ENCODE data around the gene ZNF384. TPM values are rescaled to one million over a fixed set of nuclear protein-coding genes. Genes with fewer than 3 reads are reported as not detected.
A peak's percentile ranks its signal among the peaks of the same experiment; 100 is the strongest.
"Not testable (repeated sequence)": the region's sequence is repeated elsewhere in the genome, so short reads cannot be mapped to it uniquely, and the experiment has no call there.

ZNF384 gene
- 10 to 100 TPM; 79.4 to 98.5 (median 86.1) TPM for polyA plus RNA-seq (ENCODE audit: insufficient read depth in 1 of 5, insufficient read length in 5 of 5, low replicate concordance in 1 of 5)
- long read RNA-seq, donor 1, partial matches to known transcripts = 2,894 of 3,659 reads
- long read RNA-seq, donor 1, other reads (novel, unspliced or antisense) = 753 of 3,659 reads
- long read RNA-seq, donor 2, partial matches to known transcripts = 149 of 153 reads
- long read RNA-seq, donor 2, other reads (novel, unspliced or antisense) = 0 of 153 reads
- long read RNA-seq, donor 3, partial matches to known transcripts = 6 of 11 reads
- long read RNA-seq, donor 3, other reads (novel, unspliced or antisense) = 0 of 11 reads
- long read RNA-seq, donor 4, partial matches to known transcripts = 1,602 of 1,689 reads
- long read RNA-seq, donor 4, other reads (novel, unspliced or antisense) = 80 of 1,689 reads
- long read RNA-seq, donor 5, transcript ZNF384-208 (4 exons, 594 nt) = minor isoform, 6 of 2,523 reads
- long read RNA-seq, donor 5, transcript ZNF384-213 (2 exons, 797 nt) = major isoform, 7 of 2,523 reads
- long read RNA-seq, donor 5, partial matches to known transcripts = 2,381 of 2,523 reads
- long read RNA-seq, donor 5, other reads (novel, unspliced or antisense) = 126 of 2,523 reads
- long read RNA-seq, donor 6, partial matches to known transcripts = 5 of 12 reads
- long read RNA-seq, donor 6, other reads (novel, unspliced or antisense) = 0 of 12 reads
- long read RNA-seq, donor 7, partial matches to known transcripts = 5 of 11 reads
- long read RNA-seq, donor 7, other reads (novel, unspliced or antisense) = 0 of 11 reads
- long read RNA-seq, donor 8, partial matches to known transcripts = 0 of 2 reads
- long read RNA-seq, donor 8, other reads (novel, unspliced or antisense) = 0 of 2 reads

DNA sequence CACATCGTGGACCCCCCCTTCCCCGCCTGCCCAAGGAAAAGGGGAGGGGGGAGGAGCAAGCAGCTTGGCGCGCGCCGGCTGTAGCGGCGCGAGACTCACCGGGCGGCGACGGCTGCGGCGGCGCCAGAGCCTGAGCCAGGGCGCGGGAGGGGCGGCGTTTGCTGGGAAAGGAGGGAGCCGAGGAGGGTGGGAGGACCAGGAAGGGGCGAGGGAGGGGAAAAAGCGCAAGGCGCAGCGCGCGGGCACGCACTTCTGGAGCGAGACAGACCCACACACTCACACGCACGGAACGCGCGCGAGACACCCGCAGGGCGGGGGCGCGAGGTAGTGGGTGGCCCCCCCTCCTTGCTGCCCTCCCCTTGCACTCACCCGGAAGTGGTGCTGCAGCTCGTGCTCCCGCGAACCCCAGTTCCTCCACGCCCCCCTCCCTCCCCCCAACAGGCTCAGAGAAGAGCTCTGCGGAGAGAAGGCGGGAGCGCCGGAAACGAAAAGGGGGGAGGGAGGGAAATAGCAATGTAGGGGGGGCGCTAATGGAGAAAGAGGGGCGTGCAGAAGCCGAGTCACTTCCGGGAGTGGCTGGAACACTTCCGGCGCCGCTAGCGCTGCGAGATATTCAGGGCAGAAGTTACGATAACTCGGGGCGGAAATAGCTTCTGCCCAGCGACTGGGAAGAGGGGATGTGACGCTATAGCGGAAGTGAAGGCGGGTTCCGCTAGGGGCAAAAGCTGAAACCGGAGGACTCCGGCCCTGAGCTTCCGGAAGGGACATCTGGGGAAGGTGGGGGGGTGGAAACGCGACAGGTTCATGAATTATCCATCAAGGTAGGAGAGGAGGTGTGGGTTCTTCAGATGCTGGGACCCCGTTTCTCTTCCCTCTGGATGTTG is at the start of gene ZNF384:
Gene ZNF384 (minus strand): TSS at position 377 of the 884 bp plus-strand sequence. CDS start 9,855 bp downstream, outside the sequence.
- DNase-seq = peak; percentile 98 to 99

DNA sequence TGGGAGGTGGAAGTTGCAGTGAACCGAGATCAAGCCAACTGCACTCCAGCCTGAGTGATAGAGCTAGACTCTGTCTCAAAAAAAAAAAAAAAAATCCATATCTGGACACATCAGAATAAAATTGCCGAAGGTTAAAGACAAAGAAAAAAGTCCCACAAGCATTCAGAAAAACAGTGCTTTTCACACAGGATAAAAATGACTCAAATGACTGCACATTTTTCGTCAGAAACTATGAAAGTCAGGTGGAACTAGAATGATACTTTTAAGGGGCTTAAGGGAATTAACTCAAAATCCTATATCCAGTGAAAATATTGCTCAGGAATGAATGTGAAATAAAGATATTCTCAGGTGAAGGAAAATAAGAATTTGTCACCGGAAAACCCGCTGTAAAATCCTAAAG is 47.6 kb upstream of the ZNF384 start:
- DNase-seq = no peak

DNA sequence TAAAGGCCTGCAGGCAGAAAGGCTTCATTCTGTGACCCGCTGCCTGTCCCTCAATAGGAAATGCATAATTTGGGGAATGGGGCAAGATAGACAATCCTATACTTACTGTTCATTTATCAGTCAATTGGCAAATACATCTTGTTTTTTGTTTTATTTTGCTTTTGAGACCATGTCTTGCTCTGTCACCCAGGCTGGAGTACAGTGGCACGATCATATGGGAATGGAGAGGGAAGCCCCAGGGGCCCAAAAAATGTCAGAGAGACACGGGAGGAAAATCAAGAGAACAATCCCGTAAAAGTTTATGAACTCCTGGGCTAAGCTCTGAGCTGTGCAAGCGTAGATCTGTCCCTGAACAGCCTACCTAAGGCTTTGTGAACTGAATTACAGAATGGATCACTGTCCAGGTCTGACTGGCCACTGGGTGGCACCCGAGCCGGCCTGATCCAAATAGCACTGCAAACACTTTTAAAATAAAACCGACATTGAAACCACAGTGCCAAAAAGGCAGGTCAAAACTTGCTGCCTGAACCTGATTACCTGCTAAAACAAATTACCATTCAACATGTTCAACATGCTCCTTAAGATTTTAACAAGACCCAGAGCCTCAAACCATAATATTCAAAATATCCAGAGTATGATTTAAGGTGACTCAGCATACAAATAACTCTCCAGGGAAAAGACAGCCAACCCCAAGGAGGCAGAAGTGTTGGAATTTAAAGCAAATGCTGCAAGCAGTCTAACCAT is 46.4 kb upstream of the ZNF384 start:
- DNase-seq = peak; percentile 26 to 51

DNA sequence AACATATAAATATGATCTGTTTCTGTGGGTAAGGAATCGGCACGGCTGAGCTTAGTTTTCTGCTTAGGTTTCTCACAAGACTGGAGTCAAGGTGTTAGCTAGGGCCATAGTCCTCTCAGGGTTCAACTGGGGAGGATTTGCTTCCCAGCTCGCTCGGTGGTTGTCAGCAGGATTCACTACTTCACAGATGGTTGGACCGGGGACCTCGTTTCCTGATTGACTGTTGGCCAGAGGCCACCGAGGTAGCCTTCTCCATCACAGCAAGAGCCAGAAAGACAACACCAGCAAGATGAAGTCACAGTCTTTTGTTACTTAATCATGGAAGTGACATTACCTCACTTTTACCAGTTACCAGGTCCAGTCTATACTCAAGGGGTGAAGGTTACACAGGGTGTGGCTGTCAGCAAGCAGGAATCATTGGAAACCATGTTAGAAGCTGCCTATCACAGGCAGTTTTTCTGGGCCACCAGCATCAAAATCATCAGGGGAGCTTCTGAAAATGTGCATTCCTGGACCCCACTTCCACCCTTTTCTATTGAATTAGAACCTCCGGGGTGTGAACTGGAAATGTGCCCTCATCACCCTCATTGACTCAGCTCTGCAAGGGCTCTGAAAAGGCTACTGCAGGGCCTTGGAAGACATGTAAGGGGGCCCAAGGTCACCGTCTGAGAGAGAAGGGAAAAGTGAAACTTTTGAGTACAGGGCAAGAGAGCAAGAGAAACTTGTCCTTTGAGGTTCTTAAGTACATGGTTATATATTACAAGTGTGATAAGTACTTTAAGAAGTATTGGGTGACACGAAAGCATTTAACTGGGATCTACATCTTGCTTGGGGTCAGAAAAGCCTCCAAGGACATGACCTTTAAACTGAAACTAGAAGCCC is 45.6 kb upstream of the ZNF384 start:
- DNase-seq = no peak

DNA sequence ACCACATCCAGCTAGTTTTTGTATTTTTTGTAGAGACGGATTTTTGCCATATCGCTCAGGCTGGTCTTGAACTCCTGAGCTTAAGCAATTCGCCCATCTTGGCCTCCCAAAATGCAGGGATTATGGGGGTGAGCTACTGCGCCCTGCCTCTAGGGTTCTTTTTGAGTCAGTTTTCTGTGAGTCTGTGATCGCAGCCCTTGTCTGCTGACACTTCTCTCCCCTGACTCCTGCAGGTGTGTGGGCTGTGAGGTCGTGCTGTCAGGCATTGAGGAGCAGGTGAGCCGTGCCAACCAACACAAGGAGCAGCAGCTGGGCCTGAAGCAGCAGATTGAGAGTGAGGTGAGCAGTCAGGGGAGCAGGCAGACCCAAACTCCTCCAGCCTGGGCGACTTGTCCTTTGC is 41.0 kb upstream of the ZNF384 start:
- DNase-seq = no peak

DNA sequence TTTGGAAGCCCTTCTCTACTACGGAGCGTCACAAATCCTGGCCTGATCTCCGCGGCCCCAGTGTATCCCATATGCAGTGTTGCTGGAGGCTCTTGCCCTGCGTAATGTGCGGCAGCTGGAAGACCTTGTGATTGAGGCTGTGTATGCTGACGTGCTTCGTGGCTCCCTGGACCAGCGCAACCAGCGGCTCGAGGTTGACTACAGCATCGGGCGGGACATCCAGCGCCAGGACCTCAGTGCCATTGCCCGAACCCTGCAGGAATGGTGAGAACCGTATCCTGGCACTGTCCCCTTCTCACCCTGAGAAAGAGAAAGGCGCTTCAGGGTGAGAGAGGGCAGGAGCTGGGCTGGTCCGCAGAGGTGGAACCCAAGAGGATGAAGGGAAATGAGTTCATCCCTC is 40.0 kb upstream of the ZNF384 start:
- DNase-seq = no peak

DNA sequence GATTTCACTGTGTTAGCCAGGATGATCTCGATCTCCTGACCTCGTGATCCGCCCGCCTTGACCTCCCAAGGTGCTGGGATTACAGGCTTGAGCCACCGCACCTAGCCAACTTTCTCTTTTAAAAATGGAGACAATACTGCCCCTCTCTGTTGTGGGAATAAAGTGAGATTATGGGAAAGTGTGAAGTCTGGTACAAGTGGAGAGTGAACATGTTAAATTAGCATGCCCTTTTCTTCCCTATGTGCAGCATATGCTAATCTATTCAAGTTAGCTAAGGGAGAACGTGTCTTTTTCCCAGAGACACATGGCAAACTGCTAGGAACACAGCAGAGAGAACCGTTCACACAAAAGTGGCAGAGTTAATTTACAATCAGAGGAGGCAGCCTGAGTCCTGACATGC is 36.2 kb upstream of the ZNF384 start:
- DNase-seq = no peak

DNA sequence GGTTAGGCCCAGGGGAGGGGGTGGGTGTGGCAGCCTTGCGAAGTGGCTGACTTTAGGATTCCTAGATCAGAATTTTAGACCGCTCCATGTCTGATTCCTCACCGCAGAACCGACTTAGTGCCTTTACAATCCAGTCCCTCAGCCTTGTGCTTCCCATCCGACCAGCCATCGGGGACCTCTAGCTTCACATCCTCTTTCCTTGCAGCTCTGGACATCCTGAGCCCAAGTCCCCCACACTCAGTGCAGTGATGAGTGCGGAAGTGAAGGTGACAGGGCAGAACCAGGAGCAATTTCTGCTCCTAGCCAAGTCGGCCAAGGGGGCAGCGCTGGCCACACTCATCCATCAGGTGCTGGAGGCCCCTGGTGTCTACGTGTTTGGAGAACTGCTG is 35.2 kb upstream of the ZNF384 start:
- no peak for DNase-seq

DNA sequence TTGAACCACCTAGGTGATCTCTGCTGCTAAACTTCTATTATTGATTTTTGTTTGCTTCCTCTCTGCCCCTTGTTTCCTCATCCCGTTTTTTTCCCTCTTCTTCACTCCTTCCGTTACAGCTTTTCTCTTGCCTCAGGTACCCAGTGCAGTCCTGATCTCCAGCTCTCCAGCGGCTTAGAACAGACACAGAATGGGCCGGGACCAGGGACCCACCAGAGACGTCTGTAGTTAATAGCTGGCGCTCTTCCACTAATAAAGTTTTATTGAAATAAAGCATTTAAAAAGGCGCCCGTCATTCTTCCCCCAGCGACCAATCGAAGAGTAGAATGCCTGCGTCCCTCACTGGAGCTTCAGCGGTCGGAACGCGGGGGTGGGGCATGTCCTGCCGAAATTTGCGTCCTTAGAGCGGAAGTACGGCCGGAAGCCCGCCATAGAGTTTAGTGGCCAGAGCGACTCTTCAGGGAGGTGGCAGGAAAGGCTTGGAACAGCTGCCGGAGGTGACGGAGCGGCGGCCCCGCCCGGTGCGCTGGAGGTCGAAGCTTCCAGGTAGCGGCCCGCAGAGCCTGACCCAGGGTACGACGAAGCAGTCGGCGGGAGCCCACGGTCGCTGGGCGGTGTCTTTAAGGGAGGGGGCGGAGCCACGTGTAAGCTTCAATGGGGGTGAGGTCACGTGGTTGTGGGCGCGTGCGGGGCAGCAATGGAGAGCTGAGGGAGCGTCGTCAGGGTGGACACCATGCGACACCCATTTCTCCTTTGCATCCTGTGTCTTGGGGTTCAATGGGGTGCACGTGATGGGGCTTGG is 34.6 kb upstream of the ZNF384 start, which contains the start of gene COPS7A:
Gene COPS7A (plus strand): TSS at position 440 of the 802 bp plus-strand sequence. CDS start 611 bp downstream, outside the sequence.
- peak; percentile 94 to 95 for DNase-seq

DNA sequence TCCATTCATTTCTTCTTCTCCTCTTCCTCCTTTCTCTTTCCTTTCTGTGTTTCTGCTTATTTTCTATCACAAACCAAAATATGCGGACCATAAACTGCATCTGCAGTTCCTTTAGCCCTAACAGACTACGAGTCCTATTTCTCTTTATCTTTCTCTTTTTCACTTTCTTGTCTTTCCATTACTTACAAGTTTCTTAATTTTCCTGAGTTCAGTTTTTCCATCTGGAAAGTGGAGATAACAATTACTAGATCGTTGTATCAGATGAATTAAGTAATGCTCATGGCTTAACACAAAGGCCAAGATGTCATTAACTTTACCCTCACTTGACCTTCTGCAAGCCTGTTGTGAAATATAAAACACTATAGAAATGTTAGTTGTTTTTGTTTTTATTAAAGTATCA is 33.7 kb upstream of the ZNF384 start:
- DNase-seq = no peak

DNA sequence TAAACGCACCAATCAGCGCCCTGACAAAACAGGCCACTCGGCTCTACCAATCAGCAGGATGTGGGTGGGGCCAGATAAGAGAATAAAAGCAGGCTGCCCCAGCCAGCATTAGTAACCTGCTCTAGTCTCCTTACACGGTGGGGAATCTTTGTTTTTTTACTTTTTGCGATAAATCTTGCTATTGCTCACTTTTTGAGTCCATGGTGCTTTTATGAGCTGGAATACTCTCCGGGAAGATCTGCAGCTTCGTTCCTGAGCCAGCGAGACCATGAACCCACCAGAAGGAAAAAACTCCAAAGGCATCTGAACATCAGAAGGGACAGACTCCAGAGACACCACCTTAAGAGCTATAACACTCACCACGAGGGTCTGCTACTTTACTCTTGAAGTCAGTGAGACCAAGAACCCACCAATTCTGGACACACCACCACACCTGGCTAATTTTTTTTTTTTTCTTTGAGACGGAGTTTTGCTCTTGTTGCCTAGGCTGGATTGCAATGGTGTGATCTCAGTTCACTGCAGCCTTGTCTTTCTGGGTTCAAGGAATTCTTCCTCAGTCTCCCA is 27.8 kb upstream of the ZNF384 start:
- no peak for DNase-seq

DNA sequence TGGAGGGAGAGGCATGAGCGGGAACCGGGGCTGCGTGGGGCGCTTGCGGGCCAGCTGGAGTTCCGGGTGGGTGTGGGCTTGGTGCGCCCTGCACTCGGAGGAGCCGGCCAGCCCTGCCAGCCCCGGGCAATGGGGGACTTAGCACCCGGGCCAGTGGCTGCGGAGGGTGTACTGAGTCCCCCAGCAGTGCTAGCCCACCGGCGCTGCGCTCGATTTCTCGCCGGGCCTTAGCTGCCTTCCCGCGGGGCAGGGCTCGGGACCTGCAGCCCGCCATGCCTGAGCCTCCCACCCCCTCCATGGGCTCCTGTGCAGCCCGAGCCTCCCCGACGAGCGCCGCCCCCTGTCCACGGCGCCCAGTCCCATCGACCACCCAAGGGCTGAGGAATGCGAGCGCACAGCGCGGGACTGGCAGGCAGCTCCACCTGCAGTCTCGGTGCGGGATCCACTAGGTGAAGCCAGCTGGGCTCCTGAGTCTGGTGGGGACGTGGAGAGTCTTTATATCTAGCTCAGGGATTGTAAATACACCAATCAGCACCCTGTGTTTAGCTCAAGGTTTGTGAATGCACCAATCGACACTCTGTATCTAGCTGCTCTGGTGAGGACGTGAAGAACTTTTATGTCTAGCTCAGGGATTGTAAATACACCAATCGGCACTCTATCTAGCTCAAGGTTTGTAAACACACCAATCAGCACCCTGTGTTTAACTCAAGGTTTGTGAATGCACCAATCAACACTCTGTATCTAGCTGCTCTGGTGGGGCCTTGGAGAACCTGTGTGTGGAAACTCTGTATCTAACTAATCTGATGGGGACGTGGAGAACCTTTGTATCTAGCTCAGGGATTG is 27.1 kb upstream of the ZNF384 start:
- DNase-seq = not testable (repeated sequence)

DNA sequence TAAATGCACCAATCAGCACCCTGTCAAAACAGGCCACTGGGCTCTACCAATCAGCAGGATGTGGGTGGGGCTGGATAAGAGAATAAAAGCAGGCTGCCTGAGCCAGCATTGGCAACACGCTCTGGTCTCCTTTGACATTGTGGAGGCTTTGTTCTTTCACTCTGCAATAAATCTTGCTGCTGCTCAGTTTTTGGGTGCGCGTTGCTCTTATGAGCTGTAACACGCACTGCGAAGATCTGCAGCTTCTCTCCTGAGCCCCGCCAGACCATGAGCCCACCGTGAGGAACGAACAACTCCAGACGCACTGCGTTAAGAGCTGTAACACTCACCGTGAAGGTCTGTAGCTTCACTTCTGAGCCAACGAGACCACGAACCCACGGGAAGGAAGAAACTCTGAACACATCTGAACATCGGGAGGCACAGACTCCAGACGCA is 19.8 kb upstream of the ZNF384 start:
- no peak for DNase-seq

DNA sequence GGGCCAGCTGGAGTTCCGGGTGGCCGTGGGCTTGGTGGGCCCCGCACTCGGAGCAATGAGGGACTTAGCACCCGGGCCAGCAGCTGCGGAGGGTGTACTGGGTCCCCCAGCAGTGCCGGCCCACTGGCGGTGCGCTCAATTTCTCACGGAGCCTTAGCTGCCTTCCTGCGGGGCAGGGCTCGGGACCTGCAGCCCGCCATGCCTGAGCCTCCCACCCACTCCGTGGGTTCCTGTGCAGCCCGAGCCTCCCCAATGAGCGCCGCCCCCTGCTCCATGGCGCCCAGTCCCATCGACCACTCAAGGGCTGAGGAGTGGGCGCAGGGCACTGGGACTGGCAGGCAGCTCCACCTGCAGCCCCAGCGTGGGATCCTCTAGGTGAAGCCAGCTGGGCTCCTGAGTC is 19.2 kb upstream of the ZNF384 start:
- DNase-seq = not testable (repeated sequence)

DNA sequence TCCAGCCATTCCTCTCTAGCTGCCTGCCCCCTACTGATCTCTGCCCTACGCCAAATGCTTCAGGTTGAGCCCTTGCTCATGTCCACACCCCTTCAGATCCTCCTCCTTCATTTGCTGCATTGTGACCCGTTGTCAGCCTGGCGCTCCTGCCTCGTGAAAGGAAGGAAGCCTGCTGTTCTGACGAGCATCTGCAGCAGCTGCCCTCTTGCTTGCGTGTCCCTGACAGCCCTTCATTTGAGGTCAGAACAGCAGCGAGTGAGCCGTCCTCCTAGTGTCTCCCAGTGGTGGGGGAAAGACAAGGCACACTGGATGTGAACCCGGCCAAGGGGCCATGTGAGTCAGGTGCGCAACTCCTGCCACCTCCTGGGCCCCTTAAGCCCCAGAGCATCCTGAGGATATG is 14.5 kb upstream of the ZNF384 start:
- no peak for DNase-seq

DNA sequence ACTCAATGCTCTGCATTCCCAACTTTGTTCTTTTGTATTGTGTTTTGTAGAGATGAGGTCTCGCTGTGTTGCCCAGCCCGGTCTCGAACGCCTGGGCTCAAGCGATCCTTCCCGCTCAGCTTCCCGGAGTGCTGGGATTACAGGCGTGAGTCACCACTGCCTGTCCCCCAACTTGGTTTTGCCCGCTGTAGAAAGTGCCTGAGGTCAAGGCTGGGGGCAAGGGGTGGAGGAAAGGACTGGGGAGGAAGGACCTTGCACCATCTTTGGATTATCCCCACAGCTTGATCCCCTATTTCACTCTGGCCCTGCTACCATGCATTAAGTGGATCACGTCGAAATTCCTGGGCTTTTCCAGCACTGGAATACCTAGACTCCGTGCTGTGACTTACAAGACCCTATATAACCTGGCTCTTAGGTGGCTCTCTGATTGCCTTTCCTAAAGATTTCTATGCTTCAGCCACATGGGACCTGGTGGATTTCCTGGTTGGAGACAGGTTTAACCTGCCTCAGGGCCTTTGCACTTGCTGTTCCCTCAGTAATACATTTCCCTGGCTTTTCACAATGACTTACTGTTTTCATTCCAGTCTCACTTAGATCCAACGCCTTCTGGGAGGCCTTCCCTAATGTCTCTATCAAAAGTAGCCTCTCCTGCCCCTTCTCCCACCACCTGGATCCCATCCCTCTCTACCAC is 12.0 kb upstream of the ZNF384 start:
- DNase-seq = no peak

DNA sequence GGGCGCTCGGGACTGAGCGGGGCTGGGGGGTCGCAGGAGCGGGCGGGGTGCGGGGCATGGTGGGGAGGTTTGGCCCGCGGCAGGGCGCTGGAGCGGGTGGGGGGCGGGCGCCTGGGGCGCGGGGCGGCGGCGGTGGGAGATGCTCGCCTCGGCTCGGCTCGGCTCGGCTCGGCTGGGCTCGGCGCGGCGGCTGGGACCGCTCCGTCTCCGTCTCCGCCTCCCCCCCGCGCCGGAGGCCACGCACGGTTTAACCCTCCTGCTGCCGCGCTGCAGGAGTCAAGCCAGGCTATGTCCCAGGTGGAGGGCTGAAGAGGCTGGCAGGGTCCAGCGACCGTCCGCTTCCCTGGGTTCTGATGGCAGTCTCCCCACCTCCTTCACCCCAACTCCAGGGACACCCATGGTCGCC is 11.5 kb upstream of the ZNF384 start, which contains the start of gene PIANP:
Gene PIANP (minus strand): TSS at position 170 of the 406 bp plus-strand sequence. CDS start 2,754 bp downstream, outside the sequence.
- peak; percentile 37 to 49 for DNase-seq

All from right lung (tissue), 10 donors.